ENCODE data around the gene PSD4.

PSD4 gene

DNA sequence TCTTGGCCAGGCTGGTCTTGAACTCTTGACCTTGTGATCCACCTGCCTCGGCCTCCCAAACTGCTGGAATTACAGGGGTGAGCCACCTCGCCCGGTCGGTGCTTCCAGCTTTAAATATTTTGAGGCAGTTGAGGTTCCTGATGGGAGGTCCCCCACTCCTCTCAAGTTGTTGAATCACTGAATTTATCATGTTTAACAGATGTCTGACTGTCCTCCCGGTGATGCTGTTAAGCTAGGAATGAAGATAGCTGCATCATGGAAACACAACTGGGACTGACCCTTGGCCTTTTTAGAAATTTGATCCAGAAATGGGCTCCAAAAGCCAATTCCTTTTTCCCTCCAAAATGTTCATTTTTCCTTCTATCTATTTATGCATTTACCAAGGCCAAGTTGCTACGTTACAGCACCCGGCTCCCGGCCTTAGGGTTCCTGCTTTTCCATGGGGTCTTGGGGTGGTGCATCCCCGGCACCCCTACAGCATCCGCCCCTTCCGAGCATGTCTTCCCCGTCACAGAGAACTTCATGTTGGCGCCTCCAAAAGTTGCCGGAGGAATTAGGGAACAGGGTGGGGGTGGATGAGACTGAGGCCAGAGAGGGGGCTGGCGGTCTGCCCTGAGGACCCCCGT, 61.1 kb downstream of the PSD4 start:
- H3K4me3 ChIP-seq (ENCODE audit: low read depth, low read length), result peak overlapping the region; percentile 81
- TF ChIP-seq CTCF (IDR thresholded peaks at IDR 0.05; ENCODE audit: borderline replicate concordance, insufficient read depth, low read depth, low read length), result no peak

DNA sequence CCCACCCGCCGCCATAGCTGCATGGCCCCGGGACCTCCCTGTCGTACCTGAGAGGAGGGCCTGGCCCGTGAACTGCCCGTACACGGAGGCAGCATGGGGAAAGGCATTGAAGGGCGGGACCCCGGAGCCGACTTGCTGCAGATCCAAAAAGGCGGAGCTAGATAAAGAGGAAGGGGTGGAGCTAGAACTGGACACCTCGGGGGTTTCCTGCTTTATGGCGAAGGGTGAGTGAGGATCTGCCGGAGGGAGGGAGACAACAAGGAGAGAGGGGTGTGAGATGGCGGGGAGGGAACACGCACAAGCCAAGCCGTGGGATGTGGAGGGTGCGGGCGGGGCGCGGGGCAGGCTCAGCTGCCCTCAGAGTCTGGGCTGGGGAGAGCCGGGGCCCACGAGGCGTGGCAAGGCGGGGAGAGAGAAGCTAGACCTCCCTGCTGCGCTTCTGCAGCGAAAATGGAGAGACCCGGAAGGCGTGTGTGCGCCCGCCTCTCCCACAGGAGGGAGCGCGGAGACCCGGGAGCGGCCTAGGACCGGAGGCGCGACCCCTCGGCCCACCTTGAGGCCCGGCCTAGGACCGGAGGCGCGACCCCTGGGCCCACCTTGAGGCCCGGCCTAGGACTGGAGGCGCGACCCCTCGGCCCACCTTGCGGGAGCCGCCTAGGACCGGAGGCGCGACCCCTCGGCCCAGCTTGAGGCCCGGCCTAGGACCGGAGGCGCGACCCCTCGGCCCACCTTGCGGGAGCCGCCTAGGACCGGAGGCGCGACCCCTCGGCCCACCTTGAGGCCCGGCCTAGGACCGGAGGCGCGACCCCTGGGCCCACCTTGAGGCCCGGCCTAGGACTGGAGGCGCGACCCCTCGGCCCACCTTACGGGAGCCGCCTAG, 61.8 kb downstream of the PSD4 start:
- peak overlapping the region; percentile 81 for H3K4me3 ChIP-seq (ENCODE audit: low read depth, low read length)

DNA sequence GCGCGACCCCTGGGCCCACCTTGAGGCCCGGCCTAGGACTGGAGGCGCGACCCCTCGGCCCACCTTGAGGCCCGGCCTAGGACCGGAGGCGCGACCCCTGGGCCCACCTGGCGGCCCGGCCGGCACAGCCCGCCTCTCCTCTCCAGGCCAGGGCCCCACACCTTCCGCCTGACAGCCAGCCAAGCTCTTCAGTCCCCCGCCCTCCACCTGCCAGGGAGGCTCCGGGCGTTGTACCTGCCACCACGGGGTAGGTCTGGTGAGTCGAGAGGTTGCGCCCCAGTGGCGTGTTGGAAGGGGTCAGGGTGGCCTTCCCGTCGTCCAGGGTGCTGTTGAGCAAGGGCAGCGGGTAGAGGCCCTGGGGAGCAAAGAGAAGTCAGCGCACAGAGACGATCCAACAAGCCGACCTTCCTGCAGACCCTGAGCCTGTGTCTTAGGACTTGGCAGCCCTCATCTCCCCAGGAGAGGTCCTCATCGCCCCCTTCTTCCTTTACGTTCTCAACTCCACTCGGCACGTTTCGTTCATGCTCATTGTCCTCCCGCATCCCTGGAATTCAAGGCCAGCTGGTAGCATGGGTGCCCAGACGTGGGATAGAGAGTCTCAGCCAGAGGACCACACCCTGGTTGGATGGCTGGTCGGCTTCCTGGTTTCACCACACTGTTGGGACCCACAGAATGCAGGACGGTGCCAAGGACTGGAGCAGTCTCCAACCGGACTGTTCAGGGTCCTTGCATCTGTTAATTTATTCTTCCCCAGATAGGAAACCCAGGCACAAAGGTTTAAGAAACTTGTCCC, 62.8 kb downstream of the PSD4 start:
- no peak for TF ChIP-seq CTCF (IDR thresholded peaks at IDR 0.05; ENCODE audit: borderline replicate concordance, insufficient read depth, low read depth, low read length)
- peak overlapping the region; percentile 81 for H3K4me3 ChIP-seq (ENCODE audit: low read depth, low read length)

GRCh38 chr2:113237604-113238160, 63.9 kb downstream of the PSD4 start:
- H3K4me3 ChIP-seq (ENCODE audit: low read depth, low read length), result no peak overlapping the region
- no peak for TF ChIP-seq CTCF (IDR thresholded peaks at IDR 0.05; ENCODE audit: borderline replicate concordance, insufficient read depth, low read depth, low read length)

DNA sequence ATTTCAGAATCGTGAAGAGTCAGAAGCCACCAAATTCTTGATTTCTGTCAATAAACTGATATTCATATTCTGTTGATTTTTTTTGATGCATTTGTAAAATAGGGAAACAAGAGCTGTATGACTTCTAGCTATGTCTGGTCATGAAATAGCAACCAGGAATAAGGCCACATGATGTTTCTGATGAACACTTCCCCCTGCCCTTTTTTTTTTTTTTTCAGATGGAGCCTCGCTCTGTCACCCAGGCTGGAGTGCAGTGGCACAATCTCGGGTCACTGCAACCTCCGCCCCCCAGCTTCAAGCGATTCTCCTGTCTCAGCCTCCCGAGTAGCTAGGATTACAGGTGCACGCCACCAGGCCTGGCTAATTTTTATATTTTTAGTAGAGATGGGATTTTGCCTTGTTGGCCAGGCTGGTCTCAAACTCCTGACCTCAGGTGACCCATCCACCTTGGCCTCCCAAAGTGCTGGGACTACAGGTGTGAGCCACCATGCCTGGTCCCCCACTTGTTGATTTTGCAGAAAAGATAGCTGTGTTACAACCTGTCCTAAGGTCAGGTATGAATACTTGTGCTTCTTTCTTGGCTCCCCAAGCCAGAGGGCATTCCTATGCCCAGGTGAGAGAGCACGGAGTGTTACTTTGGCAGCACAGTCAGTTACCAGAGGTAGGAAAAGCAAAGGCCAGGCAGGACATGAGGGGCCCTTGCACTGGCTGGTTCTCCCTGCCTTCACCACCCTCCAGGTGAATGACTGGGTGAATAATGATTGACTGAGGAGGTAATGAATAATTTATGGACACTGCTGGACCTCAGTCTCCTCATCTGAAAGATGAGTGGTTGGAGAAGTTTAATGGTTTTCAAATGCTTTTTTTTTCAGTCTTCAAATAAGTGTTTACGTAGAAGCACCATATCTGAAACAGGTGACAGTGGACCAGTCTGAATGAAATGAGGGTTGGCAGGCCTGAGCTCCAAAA, 65.4 kb downstream of the PSD4 start:
- no peak for TF ChIP-seq CTCF (IDR thresholded peaks at IDR 0.05; ENCODE audit: borderline replicate concordance, insufficient read depth, low read depth, low read length)
- H3K4me3 ChIP-seq (ENCODE audit: low read depth, low read length), result no peak overlapping the region

DNA sequence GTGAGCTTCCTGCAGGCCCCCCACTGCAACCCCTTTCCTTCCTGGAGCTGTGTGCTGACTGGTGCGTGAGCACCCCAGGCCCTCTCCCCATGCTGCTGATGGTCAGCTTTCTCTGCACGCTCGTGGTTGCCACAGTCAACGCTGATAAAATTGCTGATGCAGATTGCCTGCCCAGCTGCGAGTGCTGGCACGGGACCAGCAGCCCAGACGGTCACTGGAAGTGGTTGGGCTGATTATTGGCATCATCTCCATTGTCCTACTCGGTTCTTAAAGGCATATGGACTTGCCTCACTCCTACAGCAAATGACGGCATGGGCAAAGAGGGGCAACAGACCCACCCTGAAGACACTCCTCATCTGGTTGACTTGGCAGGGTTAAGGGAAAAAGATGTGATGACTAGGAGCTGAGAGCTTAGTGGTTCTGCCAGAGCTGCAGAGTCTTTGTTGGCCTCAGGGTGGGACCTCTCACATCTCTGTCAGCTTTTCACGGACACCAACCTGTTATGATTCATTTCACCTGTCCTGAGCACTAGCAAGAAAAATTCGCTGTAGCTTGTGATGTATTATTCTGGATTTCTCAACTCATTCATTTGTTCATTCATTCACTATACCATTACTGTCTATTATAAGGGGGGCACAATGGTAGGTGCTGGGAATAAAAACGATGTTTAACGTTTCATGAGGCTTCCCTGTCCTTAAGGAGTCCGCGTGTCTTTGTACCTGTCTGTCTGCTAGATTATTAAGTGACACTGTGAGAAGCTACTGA, 66.6 kb downstream of the PSD4 start:
- no peak for TF ChIP-seq CTCF (IDR thresholded peaks at IDR 0.05; ENCODE audit: borderline replicate concordance, insufficient read depth, low read depth, low read length)
- no peak overlapping the region for H3K4me3 ChIP-seq (ENCODE audit: low read depth, low read length)

All from GM12875 (cell line).